GM21619 (cell line): Measurements from ENCODE around the gene GNG13.

Source experiments
- ATAC-seq: cut with Tn5 transposase; IDR thresholded peaks from one replicate; pipeline ENCODE4 v1.9.1; 2021; ENCODE audit not compliant: unreplicated experiment

Gene GNG13

GRCh38 chr16:815861-816260 lies 15.3 kb upstream of the GNG13 start:
- ATAC-seq = no peak

- no peak for ATAC-seq
Observed at GRCh38 chr16:814974-815373, 14.4 kb upstream of the GNG13 start.

DNA sequence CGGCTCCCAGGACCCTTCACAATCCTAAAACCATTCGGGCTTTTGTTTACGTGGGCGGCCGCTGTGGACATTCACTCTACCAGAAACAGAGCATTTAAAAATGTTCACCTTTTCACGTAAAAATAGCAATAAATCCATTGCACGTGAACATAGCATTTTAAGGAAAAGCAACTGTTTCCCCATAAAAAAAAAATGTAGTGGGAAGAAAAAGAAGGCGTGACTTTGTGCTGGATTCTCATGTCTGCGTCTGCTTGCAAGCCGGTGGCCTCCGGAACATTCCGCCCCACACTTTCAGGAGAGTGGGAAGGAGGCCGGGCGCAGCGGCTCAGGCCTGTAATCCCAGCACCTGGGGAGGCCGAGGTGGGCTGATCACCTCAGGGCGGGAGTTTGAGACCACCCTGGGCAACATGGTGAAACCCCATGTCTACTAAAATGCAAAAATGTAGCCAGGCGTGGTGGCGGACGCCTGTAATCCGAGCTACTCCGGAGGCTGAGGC lies 13.4 kb upstream of the GNG13 start:
- no peak for ATAC-seq

DNA sequence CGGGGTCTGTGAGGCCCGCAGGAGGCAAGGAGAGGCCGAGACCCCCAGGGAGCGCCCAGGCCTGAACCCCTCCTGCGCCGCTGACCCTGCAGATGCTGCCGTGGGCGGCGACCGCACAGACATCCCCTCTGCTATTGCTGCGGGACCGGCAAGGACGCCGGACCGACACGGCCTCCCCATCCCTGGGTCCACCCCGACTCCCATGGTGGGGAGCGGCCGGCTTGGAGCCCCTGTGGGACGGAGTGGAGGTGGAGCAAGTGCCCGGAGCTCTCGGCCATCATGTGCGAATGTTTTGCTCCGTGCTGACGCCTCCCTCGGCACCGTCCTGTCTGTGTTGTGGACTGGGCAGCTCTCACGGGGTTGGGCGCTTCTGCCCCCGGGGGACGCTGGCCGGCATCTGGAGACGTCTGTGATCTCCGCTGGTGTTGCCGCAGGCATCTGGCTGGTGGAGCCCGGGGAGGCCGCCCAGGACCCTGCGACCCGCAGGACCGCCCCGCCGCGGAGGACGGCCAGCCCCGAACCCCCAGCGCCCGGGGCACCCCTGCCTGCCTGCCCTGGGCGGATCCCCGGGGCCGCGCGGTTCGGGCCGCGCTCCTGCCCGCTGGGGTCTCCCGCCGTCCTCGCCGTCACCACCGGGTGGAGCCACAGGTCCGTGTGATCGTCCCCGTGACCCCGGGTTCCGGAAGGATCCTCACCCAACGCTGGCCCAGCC lies 12.8 kb upstream of the GNG13 start:
- ATAC-seq = no peak

DNA sequence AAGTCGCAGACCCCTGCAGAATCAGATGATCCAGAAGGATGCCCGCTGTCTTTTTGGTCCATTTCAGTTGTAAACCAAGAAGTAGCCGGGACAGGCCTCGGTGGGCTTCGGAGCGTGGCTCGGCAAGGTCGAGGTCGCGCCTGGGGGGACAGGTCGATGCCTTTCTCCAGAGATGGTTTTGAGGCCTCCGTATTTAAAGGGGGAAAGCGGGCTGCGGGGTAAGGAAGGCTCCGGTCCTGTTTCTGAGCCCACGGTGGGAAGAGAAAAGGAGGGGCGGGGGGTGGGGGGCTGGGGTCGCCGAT lies 7.5 kb upstream of the GNG13 start:
- no peak for ATAC-seq

GRCh38 chr16:807347-808084 lies 7.0 kb upstream of the GNG13 start:
- ATAC-seq = peak; percentile 80

DNA sequence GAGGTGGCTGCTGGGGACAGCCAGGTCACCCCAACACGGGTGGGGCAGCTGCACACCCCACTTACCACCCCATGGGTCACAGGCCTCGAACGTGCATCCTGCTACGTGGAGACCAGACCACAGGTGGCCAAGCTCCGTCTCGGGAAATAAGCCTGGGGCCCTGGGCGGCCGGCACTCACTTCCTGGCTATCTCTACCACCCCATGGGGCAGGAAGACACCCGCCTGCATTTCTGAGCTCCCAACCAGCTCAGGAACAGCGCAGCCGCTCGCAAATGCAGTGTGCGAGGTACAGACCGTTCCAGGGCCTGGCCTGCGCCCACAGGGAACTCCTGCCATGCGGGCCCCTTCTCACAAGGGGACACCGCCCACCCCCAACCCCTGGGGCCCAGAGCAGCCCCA lies 4.9 kb upstream of the GNG13 start:
- no peak for ATAC-seq

GRCh38 chr16:804193-805048 lies 3.9 kb upstream of the GNG13 start:
- ATAC-seq = no peak

- no peak for ATAC-seq
Observed at GRCh38 chr16:803754-804080, 3.2 kb upstream of the GNG13 start.

- no peak for ATAC-seq
Observed at GRCh38 chr16:802914-803753, 2.6 kb upstream of the GNG13 start.

DNA sequence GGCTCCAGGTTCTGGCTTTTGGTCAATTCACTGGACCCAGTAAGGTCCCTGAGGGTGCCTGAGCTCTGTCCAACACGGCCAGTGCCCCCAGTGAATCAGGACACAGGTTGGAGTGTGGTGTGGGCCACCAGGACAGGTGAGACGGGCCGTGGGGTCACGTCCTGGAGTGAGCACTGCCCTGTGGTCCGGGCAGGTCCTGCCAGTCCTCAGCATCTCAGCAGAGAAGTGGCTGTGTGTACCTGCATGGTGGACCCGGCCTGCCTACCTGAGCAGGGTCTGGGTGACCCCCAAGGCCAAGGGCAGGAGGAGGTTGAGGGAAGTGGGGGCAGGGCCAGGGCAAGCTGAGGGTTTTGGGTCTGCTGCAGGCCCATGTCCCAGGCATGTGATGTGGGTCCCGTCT lies 1.9 kb upstream of the GNG13 start:
- no peak for ATAC-seq

DNA sequence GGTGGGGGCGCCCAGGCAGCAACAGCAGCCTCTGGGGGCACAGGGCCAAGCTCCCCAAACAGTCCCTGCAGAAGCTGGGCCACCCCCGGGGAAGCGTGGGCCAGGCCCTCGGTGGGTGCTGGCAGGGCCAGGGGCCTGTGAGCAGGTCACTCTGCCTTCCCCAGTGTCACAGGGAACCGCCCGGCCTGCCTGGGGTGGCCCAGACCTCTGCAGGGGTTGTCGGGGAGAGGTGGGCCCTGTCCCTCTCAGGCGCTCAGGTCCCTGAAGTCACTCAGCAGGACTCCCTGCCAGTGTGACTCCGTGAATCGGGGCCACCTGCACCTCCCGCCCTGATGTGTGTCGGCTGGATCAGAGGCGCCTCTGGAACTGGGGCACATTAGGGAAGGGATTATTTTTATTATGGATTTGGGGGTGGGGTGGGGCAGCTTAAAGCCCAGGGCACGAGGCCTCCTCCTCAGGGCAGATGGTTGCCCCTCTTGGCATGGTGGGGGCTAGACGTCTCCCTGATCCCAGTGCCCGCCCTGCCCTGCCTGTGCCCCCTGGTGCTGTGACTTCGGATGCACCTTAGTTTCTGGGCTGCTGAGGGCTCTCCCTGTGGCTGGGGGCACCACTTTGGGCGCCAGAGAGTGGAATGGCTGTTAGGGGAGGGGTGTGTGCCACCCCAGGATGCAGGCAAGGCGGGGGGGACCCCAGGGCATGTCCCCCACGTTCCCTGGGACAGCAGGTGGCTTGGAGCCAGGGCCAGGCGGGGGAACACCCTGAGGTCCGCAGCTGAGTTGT lies 1.2 kb upstream of the GNG13 start:
- no peak for ATAC-seq

GRCh38 chr16:800834-801511 lies 439 bp upstream of the GNG13 start:
- ATAC-seq = no peak

- ATAC-seq = no peak
Observed at GRCh38 chr16:799111-799947, 1.2 kb downstream of the GNG13 start.

DNA sequence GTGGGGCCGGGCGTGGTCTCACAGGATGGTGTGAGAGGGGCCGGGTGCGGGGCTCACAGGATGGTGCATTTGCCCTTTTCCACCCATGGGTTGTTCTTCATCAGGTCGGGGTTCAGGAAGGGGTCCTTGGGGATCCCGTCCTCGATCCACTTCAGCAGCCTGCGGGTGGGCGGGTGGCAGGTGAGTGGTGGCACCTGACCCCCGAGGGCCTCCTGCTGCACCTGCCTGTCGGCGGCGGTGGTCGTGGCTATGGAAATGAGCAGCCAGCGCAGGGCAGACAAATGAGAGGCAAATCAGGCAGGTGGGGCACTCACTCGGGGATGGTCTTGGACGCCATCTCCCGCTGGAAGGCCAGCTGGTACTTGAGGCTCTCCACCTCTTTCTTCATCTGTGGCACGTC lies 1.9 kb downstream of the GNG13 start:
- ATAC-seq = no peak

DNA sequence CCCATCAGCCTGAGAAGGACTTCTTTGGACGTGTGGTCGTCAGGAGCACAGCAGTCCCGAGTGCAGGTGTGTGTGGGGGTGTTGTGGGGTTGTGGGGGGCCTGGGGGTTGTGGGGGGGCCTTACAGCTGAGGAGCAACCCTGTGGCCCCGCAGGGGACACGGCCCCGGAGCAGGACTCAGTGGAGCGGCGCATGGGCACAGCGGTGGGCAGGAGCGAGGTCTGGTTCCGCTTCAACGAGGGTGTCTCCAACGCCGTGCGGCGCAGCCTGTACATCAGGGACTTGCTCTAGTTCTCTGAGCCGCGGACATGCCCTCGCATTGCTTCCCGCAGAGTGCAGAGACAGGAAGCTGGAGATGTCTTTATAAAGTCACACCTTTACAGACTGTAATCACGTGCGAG lies 2.8 kb downstream of the GNG13 start:
- no peak for ATAC-seq

DNA sequence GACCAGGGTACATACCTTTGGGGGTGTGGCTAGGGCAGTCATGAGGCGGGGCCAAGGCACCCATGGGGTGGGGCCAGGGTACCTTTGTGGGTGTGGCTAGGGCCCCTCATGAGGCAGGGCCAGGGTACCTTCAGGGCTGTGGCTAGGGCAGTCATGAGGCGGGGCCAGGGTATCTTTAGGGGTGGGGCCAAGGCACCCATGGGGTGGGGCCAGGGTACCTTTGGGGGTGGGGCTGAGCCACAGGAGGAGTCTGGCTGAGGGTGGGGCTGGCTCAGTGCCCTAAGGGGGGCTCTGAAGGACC lies 3.5 kb downstream of the GNG13 start:
- ATAC-seq = no peak

- ATAC-seq = no peak
Observed at GRCh38 chr16:796296-797119, 4.0 kb downstream of the GNG13 start.
